ENCODE results near the gene IPCEF1. TPM values are rescaled to one million over a fixed set of nuclear protein-coding genes. Genes with fewer than 3 reads are reported as not detected.

The IPCEF1 gene
- total RNA-seq, 1 donor from 2014 or later: 2.0 TPM

DNA sequence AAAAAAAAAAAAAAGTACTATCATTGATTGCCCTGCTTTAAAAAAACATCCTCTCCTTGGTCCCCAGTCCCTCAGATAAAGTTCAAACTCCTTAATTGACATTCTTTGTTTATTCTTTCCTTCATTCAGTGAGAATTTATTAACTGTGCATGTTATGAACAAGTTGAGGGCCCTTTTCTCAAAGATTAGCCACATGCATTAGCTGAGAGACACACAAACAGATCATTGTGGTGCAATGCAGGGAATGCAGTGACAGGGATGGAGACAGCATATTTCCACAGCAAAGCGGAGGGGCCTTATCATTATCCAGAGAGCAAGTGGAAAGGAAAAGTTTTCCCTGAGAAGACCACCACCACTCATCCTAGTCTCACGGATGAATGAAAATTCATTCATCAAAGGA lies 21.9 kb upstream of the IPCEF1 start:
- no peaks in the 10 kb centered on the region for H3K4me1 ChIP-seq
- TF ChIP-seq CTCF (IDR thresholded peaks at IDR 0.05): no peak
- TF ChIP-seq POLR2A (IDR thresholded peaks at IDR 0.05): no peak
- no peak for TF ChIP-seq POLR2AphosphoS5 (IDR thresholded peaks at IDR 0.05; ENCODE audit: insufficient read depth in 1 of 2, low read depth in 1 of 2)
- no peaks in the 10 kb centered on the region for H3K9me3 ChIP-seq
- H3K4me3 ChIP-seq: no peak overlapping the region
- H3K27ac ChIP-seq: no peak overlapping the region
- intact Hi-C loops (cut with DNase I): no loop called here
- H3K36me3 ChIP-seq: no peaks in the 10 kb centered on the region
- DNase-seq (ENCODE audit: extremely low spot score in 2 of 2): no peak
- no peaks in the 10 kb centered on the region for H3K27me3 ChIP-seq

DNA sequence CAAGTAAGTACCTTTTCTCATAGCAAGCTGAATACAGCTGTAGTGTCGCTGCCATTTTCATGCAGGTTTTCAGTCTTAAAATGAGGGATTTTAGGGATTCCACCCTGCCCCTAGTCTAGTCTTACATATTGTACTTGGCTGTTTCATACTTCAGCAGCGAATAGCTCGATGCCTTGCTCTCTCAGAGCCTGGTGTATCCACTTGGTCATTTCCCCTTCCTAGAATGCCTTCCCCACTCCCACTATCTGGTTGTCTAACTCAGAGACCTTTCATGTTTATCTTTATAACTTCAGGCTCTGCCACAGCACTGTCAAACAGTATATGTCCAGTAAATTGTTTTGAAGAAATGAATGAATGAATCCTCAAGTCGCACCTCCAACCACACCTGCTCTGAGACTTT lies 21.1 kb upstream of the IPCEF1 start:
- H3K36me3 ChIP-seq: no peaks in the 10 kb centered on the region
- H3K27me3 ChIP-seq: no peaks in the 10 kb centered on the region
- TF ChIP-seq POLR2A (IDR thresholded peaks at IDR 0.05) (no peak), POLR2AphosphoS5 (IDR thresholded peaks at IDR 0.05; ENCODE audit: insufficient read depth in 1 of 2, low read depth in 1 of 2) (no peak), CTCF (IDR thresholded peaks at IDR 0.05) (no peak)
- no peaks in the 10 kb centered on the region for H3K4me1 ChIP-seq
- no peak for DNase-seq (ENCODE audit: extremely low spot score in 2 of 2)
- H3K27ac ChIP-seq: no peak overlapping the region
- intact Hi-C loops (cut with DNase I): no loop called here
- no peak overlapping the region for H3K4me3 ChIP-seq
- H3K9me3 ChIP-seq: no peaks in the 10 kb centered on the region

- Histone ChIP-seq H3K36me3 (no peaks in the 10 kb centered on the region), H3K27ac (no peak overlapping the region), H3K4me3 (no peak overlapping the region), H3K4me1 (no peaks in the 10 kb centered on the region), H3K27me3 (no peaks in the 10 kb centered on the region), H3K9me3 (no peaks in the 10 kb centered on the region)
- TF ChIP-seq POLR2AphosphoS5 (IDR thresholded peaks at IDR 0.05; ENCODE audit: insufficient read depth in 1 of 2, low read depth in 1 of 2) (no peak), CTCF (IDR thresholded peaks at IDR 0.05) (no peak), POLR2A (IDR thresholded peaks at IDR 0.05) (no peak)
- no peak for DNase-seq (ENCODE audit: extremely low spot score in 2 of 2)
- intact Hi-C loops (cut with DNase I): no loop called here
Measured at GRCh38 chr6:154373971-154374370, 17.4 kb upstream of the IPCEF1 start.

- H3K27me3 ChIP-seq: no peaks in the 10 kb centered on the region
- no peaks in the 10 kb centered on the region for H3K4me1 ChIP-seq
- no peak overlapping the region for H3K4me3 ChIP-seq
- DNase-seq (ENCODE audit: extremely low spot score in 2 of 2): no peak
- H3K9me3 ChIP-seq: no peaks in the 10 kb centered on the region
- no peak overlapping the region for H3K27ac ChIP-seq
- no peak for TF ChIP-seq CTCF (IDR thresholded peaks at IDR 0.05)
- no peak for TF ChIP-seq POLR2A (IDR thresholded peaks at IDR 0.05)
- TF ChIP-seq POLR2AphosphoS5 (IDR thresholded peaks at IDR 0.05; ENCODE audit: insufficient read depth in 1 of 2, low read depth in 1 of 2): no peak
- intact Hi-C loops (cut with DNase I): no loop called here
- no peaks in the 10 kb centered on the region for H3K36me3 ChIP-seq
Measured at GRCh38 chr6:154371281-154371680, 14.7 kb upstream of the IPCEF1 start.

GRCh38 chr6:154370545-154370944 lies 13.9 kb upstream of the IPCEF1 start:
- Histone ChIP-seq H3K27me3 (no peaks in the 10 kb centered on the region), H3K36me3 (no peaks in the 10 kb centered on the region), H3K9me3 (no peaks in the 10 kb centered on the region), H3K4me3 (no peak overlapping the region), H3K27ac (no peak overlapping the region), H3K4me1 (no peaks in the 10 kb centered on the region)
- intact Hi-C loops (cut with DNase I): no loop called here
- no peak for DNase-seq (ENCODE audit: extremely low spot score in 2 of 2)
- TF ChIP-seq POLR2AphosphoS5 (IDR thresholded peaks at IDR 0.05; ENCODE audit: insufficient read depth in 1 of 2, low read depth in 1 of 2): no peak
- no peak for TF ChIP-seq POLR2A (IDR thresholded peaks at IDR 0.05)
- no peak for TF ChIP-seq CTCF (IDR thresholded peaks at IDR 0.05)
